RWPE2 (cell line): Measurements from ENCODE around the gene CBLC.

Experiments
- ATAC-seq: fragments of 200-7000 bp; cut with Tn5 transposase; 3 replicates; pipeline ENCODE4 v1.9.1; 2021; ENCODE audit warnings: low read depth
- DNase-seq: peaks from one replicate; pipeline ENCODE4 v3.0.0-alpha.2; 2020; ENCODE audit warnings: low spot score
- H3K27ac ChIP-seq: fragments of 450-650 bp; 2 replicates; pipeline ENCODE4 v1.5.1; 2017; ENCODE audit warnings: mild to moderate bottlenecking; ENCODE audit not compliant: poor library complexity, severe bottlenecking
- H3K27me3 ChIP-seq: fragments of 250-450 bp; sonication (Bioruptor Pico); 2 replicates; pipeline ENCODE4 v1.5.1; 2021; ENCODE audit warnings: mild to moderate bottlenecking, moderate library complexity; ENCODE audit not compliant: insufficient read depth, poor library complexity, severe bottlenecking
- H3K36me3 ChIP-seq: fragments of 250-450 bp; sonication (Bioruptor Pico); 2 replicates; pipeline ENCODE4 v1.5.1; 2020; ENCODE audit warnings: low read depth, mild to moderate bottlenecking, moderate library complexity
- H3K4me1 ChIP-seq: fragments of 250-450 bp; sonication (Bioruptor Pico); 2 replicates; pipeline ENCODE4 v1.5.1; 2021; ENCODE audit warnings: mild to moderate bottlenecking, moderate library complexity; ENCODE audit not compliant: insufficient read depth, poor library complexity, severe bottlenecking
- H3K4me3 ChIP-seq: fragments of 250-450 bp; sonication (Bioruptor Pico); 2 replicates; pipeline ENCODE4 v1.5.1; 2021; ENCODE audit warnings: mild to moderate bottlenecking, moderate library complexity; ENCODE audit not compliant: severe bottlenecking
- H3K9me3 ChIP-seq: fragments of 250-450 bp; sonication (Bioruptor Pico); 2 replicates; pipeline ENCODE4 v1.5.1; 2021; ENCODE audit warnings: mild to moderate bottlenecking, moderate library complexity; ENCODE audit not compliant: severe bottlenecking
- CTCF ChIP-seq: fragments of 450-650 bp; IDR thresholded peaks from one replicate; pipeline ENCODE4 v1.5.1; 2017; ENCODE audit warnings: mild to moderate bottlenecking, moderate library complexity; ENCODE audit not compliant: poor library complexity, severe bottlenecking

CBLC gene

GRCh38 chr19:44753932-44754749, 23.5 kb upstream of the CBLC start:
- no peak for TF ChIP-seq CTCF
- no peaks in the 10 kb centered on the region for H3K27me3 ChIP-seq
- H3K27ac ChIP-seq, result peak overlapping the region; percentile 96
- peaks cover 15% of the 10 kb centered on the region for H3K4me1 ChIP-seq
- DNase-seq, result peak; percentile 95
- peak overlapping the region; percentile 24 for H3K4me3 ChIP-seq
- ATAC-seq, result peak; percentile 64
- H3K36me3 ChIP-seq, result peaks cover 63% of the 10 kb centered on the region
- no peaks in the 10 kb centered on the region for H3K9me3 ChIP-seq

- Histone ChIP-seq H3K9me3 (no peaks in the 10 kb centered on the region), H3K27ac (peak overlapping the region; percentile 96), H3K4me3 (peak overlapping the region; percentile 24), H3K4me1 (peaks cover 15% of the 10 kb centered on the region), H3K36me3 (peaks cover 67% of the 10 kb centered on the region), H3K27me3 (no peaks in the 10 kb centered on the region)
- DNase-seq (no peak), ATAC-seq (no peak)
- no peak for TF ChIP-seq CTCF
These were observed 23.0 kb upstream of the CBLC start for GRCh38 chr19:44754750-44755080.

GRCh38 chr19:44755219-44755618, 22.5 kb upstream of the CBLC start:
- H3K4me1 ChIP-seq, result peaks cover 15% of the 10 kb centered on the region
- ATAC-seq (no peak), DNase-seq (no peak)
- TF ChIP-seq CTCF, result no peak
- peak overlapping the region; percentile 96 for H3K27ac ChIP-seq
- no peak overlapping the region for H3K4me3 ChIP-seq
- peaks cover 65% of the 10 kb centered on the region for H3K36me3 ChIP-seq
- H3K27me3 ChIP-seq, result no peaks in the 10 kb centered on the region
- no peaks in the 10 kb centered on the region for H3K9me3 ChIP-seq

- Histone ChIP-seq H3K27me3 (no peaks in the 10 kb centered on the region), H3K27ac (peak overlapping the region; percentile 96), H3K9me3 (no peaks in the 10 kb centered on the region), H3K4me1 (peaks cover 15% of the 10 kb centered on the region), H3K36me3 (peaks cover 56% of the 10 kb centered on the region), H3K4me3 (no peak overlapping the region)
- DNase-seq, result no peak
- TF ChIP-seq CTCF, result no peak
- ATAC-seq, result no peak
These were observed 21.6 kb upstream of the CBLC start for GRCh38 chr19:44756089-44756562.
